CD4-positive, alpha-beta T cell treated with Interleukin-12 subunit alpha and Interleukin-12 subunit beta, for 1 hour (primary cell): Measurements from ENCODE around the gene TYW1B.
"Not testable (repeated sequence)": the region's sequence is repeated elsewhere in the genome, so short reads cannot be mapped to it uniquely, and the experiment has no call there.

Experiments
- DNase-seq: peaks from one replicate; pipeline ENCODE4 v3.0.0-alpha.2; 2020

The TYW1B gene

GRCh38 chr7:72696643-72697042, 131.4 kb downstream of the TYW1B start:
- not testable (repeated sequence) for DNase-seq

GRCh38 chr7:72695482-72695881, 132.5 kb downstream of the TYW1B start:
- DNase-seq: not testable (repeated sequence)

DNA sequence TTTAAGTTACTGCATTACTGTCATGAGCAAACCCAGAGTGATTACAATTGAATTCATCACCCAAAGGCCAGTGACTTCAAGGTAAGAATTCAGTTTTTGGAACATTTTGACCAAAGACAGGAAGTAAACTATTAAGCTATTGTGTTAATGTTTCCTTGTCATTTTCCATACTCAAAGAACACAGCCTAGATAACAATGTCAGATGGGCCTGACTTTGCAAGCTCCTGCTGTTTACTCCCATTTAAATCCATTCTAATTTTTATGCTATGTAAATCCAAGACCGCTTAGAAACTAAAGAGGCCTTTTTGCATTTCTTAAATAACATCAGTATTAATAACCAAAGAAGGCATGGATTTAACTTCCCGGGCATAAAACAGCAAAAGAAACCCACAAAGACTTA, 136.6 kb downstream of the TYW1B start:
- not testable (repeated sequence) for DNase-seq

DNA sequence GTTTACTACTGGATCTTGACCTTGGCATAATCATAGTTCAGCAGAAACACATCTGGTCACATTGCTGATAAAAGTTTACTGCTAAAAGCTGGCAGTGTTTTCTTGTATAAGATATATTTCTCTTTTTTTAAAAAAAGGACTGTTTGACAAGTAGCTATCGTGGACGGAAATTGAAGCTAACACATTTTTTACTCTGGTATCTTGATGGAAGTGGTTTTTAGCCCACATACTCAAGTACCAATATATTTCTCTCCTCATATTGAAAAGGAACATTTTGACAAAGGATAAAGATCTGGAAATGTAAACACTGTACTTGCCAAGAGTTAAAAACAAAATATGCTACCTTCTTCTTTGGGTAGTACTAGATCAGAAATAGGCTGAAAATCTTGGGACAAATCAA, 137.8 kb downstream of the TYW1B start:
- DNase-seq: not testable (repeated sequence)

DNA sequence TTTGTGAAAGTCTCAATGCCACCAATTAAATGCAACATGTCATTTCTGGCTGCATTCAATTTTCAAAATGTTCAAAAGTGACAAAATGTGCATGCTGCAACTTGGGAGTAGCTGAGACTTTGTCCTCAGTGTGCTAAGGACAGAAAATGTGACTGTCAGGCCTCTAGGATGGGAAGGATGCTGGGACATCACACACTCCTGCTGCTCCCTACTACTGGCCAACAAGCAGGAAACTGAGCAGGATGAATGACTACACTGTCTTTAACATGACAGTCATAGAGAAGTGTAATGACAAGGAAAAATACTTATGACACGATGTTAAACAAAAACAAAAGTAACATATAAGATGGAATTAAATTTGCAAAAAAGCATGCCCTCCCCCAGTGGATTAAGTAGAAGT, 138.7 kb downstream of the TYW1B start:
- not testable (repeated sequence) for DNase-seq

- DNase-seq: not testable (repeated sequence)
Observed at GRCh38 chr7:72681211-72681610, 146.8 kb downstream of the TYW1B start.

GRCh38 chr7:72676880-72677279, 151.1 kb downstream of the TYW1B start:
- not testable (repeated sequence) for DNase-seq

DNA sequence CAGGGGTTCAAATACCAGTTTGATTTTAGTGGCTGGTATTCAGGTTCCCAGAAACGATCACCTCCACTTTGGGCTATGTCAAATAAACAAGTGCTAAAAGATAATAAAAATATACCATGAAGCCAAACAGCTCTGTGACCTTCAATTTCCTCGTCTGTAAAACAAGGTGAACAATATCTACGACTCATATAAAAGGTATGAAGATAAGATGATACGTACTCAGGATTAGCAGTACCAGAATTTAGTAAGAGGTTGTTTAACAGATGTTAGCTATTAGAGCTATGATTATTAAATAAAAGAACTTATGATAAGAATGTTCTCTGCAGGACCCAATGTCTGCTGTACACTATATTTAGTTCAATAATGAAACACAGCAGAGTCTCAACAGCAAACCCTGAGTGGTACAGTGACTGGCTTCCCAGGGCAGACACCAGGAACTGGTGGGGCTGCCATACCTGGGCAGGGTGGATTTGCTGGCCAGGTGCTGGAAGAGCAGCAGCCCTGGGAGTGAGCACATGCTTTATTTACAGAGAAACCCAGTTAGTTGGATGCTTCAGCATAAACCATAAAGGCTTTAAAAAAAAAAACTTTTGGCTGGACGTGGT, 151.8 kb downstream of the TYW1B start:
- DNase-seq: not testable (repeated sequence)

DNA sequence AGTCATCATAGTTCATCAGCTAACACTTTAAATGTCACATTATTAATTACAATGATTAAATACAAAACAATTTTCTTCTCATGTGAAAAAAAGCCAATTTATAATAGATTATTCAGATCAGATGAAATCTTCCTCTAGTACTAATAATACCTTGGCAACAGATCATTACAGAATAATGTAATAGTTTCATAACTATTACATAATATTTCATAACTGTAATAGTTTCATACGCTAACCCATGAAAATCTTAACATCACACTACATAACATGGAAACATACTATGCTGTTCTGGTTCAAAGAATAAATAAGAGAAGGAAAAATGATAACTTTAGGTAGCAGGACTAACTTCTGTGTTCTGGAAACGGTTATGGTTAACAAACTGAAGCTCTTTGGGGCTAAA, 152.3 kb downstream of the TYW1B start:
- DNase-seq: not testable (repeated sequence)

GRCh38 chr7:72674394-72674793, 153.6 kb downstream of the TYW1B start:
- no peak for DNase-seq

GRCh38 chr7:72670850-72671249, 157.2 kb downstream of the TYW1B start:
- DNase-seq: not testable (repeated sequence)

DNA sequence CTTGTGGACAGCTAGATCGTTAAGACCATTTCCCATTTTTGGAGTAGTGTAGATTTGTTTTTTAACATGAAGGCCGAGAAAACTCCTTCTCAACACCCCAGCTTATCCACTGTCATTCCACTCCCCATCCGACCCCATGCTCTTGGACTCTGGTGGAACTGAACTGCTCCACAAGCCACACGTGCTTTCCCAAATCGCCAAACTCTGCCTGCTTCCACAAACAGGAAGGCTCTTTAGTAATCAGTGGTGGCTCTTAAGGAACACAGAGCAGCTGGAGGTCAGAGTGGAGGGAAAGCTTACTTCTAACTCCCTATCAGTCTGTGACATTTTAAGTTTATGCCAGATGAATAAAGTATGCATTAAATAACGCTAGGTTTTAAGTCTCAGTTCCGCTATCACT, 159.6 kb downstream of the TYW1B start:
- not testable (repeated sequence) for DNase-seq

GRCh38 chr7:72667049-72667448, 161.0 kb downstream of the TYW1B start:
- DNase-seq: not testable (repeated sequence)

DNA sequence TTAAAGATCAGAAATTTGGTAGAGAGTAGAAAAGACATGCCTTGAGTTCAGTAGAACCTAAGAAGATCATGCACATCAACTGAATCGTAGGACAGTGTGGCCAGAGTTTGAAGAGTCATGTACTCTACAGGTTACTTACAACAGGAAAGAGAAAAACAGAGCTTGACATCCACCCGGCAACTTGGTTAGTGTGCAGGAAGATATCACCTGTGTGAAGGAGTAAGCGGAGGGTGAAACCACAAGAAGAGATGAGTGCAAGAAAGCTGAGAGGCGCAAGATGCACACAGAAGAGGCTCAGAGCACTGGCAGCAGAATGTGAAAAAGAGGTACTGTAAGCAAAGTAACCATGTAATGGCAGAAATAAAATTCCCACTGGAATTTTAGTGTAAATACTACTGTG, 179.4 kb downstream of the TYW1B start:
- peak; percentile 1 for DNase-seq

DNA sequence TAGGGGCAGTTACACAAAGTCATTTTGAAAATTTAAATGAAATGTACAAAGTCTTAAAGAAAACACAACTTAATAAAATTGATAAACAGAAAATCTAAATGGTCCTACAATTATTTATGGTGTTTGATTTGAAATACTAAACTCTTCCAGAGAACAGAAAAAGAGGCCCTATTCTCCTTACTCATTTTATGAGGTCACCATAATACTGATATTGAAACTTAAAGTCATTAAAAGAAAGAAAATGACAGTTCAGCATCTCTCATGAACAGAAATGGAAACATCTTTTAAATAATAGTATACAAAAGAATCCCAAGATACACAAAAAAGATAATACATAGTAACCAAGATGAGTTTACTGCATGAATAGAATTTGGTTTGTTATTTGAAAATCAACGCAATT, 184.3 kb downstream of the TYW1B start:
- DNase-seq: not testable (repeated sequence)

DNA sequence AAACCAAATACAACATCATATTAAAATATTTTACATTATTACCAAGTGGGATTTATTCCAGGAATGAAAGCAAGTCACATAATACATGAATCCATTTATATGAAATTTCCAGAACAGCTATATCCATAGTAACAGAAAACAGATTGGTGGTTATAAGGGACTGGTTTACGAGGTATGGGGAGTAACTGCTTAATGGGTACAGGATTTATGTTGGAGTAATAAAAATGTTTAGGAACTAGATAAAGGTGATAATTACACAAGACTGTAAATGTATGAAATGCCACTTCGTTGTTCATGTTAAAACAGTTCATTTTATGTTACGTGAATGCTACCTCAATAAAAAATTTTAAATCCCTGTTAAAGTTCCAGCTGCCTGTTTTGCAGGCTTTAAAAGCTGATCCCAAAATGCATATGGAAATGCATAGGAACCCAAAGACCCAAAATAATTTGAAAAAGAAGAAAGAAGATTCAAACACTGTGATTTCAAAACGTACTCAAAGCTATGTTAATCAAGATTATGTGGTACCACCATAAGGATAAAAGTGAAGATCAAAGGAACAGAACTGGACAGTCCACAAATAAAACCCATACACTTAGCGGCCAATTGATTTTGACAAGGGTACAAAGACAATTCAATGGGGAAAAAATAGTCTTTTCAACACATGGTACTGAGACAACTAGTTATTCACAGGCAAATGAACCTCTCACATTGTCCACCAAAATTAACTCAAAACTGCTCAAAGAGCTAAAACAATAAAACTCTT, 186.3 kb downstream of the TYW1B start:
- DNase-seq: not testable (repeated sequence)

DNA sequence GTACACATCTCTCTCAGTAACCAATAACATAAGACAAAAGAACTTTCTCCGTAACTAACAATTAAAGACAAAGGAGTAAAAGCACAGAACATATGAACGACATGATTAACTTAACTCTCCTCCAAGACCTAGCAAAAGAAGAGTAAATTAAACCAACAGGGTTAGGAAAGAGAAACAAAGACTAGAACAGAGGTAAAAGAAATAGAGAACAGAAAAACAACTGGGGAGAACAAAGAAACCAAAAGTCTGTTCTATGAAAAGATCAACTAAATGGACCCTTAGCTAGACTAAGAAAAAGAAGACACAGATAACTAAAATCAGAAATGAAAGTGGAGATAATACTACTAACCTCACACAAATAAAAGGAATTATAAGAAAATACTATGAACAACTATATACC, 187.3 kb downstream of the TYW1B start:
- not testable (repeated sequence) for DNase-seq

- DNase-seq: not testable (repeated sequence)
Observed at GRCh38 chr7:72635273-72635908, 192.6 kb downstream of the TYW1B start.

GRCh38 chr7:72632765-72633292, 195.2 kb downstream of the TYW1B start:
- DNase-seq: not testable (repeated sequence)

DNA sequence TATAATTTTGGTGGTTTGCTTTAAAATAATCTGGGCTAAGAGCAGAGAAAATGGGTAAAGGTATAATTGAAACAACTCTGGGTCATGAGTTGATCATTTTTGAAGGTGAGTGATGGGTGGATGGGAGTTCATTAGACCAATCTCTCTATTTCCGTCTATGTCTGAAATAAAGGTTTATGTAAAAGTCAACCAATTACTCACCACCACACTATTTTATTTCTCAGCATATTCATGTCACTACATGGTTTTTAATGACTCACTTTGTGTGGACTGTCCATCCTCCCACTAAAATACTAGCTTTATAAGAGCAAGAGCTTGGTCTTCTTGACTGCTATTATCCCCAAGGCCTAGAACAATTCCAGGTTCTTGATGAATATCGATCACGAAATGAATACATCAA, 199.6 kb downstream of the TYW1B start:
- not testable (repeated sequence) for DNase-seq

DNA sequence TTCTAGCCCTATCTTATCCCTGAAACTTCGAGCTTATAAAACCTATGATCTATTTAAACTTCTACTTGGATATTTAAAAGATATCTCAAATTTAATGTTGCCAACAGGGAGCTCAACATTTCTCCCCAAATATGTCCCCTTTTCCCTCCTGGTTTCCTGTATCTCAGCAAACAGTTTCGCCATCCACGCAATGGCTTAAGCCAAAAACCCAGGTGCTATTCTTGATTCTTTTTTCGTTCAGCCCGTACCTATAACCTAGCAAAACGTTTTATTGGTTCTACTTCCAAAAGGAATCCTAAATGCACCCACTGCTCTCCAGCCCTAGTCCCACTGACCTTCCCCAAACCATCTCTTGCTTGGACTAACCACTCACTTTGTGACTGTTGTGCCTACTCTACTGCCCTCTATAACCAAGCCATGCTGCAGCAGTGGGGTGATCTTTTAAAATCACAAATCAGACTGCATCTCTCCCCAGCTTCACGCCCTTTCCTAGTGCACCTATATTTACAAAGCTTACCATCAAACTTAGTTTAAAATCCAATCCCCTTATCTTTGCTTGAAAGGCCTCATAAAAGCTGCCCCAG, 201.5 kb downstream of the TYW1B start:
- DNase-seq: not testable (repeated sequence)

GRCh38 chr7:72625721-72626423, 202.1 kb downstream of the TYW1B start:
- not testable (repeated sequence) for DNase-seq

GRCh38 chr7:72622532-72622931, 205.5 kb downstream of the TYW1B start:
- DNase-seq: no peak
